Inflammatory macrophage treated with lipopolysaccharide for 1 hour (primary cell): ENCODE results near the gene CYP21A2.
"Not testable (repeated sequence)": the region's sequence is repeated elsewhere in the genome, so short reads cannot be mapped to it uniquely, and the experiment has no call there.

ENCODE experiments used
- DNase-seq, 2 donors: peaks; one replicate each; pipeline ENCODE4 v3.0.0-alpha.2; 2020 to 2022

The CYP21A2 gene

DNA sequence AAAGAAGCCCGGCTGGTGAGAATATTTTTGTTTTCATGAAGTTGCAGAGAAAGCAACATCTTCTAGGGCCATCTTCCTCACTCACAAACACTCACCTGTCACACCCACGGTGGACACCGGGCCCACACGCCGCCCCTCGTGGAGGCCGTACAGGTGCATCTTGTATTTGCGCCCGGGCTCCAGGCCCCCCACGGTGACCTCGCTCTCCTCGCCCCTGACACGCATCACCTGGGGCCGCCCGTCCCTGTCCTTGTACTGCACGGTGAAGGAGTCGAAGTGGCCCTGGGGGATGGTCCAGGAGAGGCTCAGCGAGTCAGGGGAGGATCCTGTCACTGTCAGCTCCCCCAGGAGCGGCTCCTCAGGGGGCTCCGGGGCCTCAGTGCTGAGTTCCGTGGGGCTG is 17.5 kb downstream of the CYP21A2 start:
- DNase-seq = not testable (repeated sequence)

DNA sequence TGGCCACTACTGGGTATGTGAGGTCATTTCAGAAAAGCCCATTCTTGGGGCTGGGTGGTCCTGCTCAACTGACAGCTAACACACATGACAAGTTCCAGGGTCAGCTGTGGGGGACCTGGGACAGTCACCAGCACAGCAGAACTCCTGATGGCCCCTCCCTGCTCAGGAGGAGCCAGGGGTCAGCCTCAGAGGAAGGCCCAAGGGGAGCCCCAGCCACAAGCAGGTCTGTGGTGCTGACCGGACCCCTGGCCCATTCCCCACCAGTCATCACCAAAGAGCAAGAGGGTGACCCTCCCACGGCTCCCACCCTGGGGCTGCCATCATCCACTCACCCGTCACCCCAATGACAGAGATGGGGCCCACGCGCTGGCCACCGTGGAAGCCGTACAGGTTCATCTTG is 18.0 kb downstream of the CYP21A2 start:
- DNase-seq = no peak

DNA sequence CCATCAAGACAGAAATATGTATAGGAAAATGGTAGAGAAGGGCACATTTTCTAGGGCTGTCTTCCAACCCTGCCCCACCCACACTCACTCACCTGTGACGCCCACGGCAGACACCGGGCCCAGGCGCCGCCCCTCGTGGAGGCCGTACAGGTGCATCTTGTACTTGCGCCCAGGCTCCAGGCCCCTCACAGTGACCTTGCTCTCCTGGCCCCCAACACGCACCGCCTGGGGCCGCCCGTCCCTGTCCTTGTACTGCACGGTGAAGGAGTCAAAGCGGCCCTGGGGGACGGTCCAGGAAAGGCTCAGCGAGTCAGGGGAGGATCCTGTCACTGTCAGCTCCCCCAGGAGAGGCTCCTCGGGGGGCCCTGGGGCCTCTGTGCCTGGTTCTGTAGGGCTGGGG is 19.8 kb downstream of the CYP21A2 start:
- no peak for DNase-seq

DNA sequence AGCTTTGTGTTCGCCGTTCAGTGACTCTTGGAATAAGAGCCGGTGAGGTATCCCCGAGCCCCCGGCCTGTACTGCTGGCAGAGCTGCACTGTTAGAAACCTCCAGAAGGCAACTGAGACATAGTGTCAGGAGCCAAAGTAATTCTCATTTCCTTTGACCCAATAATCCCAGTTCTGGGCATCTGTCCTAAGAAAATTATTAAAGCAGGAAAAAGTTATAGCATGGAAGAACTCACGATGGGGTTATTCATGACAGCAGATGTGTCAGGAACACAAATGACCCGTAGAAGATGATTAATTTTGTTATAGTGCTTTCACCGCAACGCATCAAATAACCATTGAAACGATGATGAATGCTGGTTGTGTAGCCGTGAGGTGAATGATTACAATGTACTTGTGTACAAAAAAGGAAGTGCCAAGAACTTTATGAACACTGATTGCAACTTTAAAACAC is 20.3 kb downstream of the CYP21A2 start:
- no peak for DNase-seq

DNA sequence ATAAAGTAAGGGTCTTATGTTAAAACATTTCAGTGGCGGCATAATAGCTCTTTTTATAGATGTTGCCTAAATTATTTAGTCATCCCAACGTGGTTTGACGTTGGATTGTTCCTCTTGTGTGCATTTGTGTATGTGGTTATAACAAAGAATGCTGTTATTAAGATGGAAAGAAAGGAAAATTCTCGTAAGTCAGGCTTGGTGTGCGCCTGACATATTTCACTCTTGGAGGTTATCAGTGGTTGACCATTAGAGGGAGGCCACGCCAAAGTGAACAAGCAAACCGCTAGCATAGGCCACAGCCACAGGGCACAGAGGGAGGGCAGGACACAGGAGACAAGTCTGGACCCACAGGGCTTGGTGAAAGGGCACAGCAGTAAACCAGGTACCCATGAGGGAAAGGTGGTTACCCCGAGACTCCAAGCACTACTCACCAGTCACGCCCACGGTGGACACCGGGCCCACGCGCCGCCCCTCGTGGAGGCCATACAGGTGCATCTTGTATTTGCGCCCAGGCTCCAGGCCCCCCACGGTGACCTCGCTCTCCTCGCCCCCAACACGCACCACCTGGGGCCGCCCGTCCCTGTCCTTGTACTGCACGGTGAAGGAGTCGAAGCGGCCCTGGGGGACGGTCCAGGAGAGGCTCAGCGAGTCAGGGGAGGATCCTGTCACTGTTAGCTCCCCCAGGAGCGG is 22.9 kb downstream of the CYP21A2 start:
- no peak for DNase-seq

DNA sequence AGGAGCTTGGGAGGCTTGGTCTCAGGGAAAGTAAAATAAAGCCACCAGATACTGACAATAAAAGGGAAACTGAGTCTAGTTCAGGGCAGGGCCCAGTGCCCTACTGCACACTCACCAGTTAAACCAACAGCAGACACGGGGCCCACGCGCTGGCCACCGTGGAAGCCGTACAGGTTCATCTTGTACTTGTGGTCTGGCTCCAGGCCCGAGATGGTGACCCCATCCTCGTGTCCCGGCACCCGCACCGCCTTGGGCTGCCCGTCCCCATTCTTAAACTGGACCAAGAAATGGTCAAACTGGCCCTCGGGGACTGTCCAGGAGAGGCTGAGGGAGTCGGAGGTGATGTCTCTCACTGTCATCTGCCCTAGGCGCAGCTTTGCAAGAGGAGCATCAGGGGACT is 26.5 kb downstream of the CYP21A2 start:
- no peak for DNase-seq

DNA sequence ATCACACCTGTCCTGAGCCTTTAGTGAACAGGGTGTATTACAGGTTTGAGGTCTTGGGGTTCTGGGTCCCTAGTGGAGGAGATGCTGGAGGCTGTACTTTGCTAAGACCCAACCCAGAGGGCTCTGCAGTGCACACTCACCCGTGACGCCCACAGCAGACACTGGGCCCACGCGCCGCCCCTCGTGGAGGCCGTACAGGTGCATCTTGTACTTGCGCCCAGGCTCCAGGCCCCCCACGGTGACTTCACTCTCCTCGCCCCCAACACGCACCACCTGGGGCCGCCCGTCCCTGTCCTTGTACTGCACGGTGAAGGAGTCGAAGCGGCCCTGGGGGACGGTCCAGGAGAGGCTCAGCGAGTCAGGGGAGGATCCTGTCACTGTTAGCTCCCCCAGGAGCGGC is 29.3 kb downstream of the CYP21A2 start:
- not testable (repeated sequence) for DNase-seq

DNA sequence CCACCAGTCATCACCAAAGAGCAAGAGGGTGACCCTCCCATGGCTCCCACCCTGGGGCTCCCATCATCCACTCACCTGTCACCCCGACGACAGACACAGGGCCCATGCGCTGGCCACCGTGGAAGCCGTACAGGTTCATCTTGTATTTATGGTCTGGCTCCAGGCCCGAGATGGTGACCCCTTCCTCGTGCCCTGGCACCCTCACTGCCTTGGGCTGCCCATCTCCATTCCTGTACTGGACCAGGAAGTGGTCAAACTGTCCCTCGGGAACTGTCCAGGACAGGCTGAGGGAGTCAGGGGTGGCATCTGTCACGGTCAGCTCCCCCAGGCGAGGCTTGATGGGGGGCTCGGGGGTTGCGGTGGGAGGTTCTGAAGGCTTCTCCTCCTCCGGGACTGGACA is 30.1 kb downstream of the CYP21A2 start:
- DNase-seq = not testable (repeated sequence)

DNA sequence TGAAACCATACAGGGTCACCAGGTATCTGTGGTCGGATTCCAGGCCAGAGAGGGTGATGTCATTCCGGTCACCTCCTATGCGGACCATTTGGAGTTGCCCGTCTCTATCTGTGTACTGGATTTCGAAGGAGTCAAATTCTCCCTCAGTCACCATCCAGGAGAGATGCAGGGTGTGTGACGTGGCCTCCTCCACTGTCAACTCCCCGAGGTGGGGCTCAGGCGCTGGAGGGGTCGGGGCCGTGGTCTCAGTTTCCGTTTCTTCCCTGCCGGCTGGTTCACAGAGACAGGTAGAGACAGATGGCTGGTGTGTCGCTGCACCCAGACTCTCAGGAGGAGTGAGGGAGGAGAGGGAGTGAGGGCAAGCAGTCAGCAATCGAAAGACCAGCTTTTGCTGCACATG is 30.7 kb downstream of the CYP21A2 start:
- DNase-seq = no peak

DNA sequence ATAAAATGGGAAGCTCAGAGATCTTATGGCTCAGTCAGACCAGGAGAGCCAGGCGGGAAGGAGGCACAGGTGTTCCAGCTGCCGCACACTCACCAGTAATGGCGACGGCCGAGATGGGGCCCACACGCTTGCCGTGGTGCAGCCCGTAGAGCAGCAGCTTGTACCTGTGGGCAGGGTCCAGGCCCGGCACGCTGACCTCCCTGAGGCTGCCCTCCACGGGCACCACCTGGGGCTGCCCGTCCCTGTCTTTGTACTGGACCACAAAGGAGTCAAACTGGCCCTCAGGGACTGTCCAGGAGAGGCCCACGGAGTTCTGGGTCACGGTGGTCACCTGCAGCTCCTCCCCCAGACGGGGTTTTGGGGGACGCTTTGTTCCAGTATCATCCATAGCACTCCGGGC is 31.2 kb downstream of the CYP21A2 start:
- no peak for DNase-seq

DNA sequence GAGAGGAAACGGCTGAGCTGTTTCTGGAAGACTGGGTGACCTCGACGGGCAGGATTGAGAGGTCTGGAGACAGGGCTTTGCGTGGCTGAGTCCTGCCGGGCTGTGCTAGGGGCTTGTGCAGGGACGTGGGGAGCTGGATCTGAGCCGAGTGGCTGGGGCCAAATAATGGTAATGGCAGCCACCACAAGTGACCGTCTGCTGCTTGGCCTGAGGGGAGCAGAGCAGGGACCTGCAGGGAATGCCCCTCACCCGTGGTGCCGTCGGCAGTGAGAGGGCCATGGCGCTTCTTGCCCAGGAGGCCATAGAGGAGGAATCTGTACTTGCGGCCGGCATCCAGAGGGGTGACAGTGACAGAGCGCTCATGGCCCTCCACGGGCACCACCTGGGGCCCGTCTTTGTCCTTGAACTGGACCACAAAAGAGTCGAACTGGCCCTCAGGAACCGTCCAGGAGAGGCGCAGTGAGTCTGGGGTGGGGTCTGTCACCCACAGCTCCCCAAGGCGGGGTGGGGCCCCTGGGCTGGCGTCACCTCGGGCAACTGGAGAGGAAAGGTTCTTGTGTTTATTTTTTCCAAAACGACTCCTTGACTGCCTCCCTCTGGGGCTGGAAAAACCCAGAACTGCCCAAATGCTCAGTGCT is 31.8 kb downstream of the CYP21A2 start:
- DNase-seq = no peak

DNA sequence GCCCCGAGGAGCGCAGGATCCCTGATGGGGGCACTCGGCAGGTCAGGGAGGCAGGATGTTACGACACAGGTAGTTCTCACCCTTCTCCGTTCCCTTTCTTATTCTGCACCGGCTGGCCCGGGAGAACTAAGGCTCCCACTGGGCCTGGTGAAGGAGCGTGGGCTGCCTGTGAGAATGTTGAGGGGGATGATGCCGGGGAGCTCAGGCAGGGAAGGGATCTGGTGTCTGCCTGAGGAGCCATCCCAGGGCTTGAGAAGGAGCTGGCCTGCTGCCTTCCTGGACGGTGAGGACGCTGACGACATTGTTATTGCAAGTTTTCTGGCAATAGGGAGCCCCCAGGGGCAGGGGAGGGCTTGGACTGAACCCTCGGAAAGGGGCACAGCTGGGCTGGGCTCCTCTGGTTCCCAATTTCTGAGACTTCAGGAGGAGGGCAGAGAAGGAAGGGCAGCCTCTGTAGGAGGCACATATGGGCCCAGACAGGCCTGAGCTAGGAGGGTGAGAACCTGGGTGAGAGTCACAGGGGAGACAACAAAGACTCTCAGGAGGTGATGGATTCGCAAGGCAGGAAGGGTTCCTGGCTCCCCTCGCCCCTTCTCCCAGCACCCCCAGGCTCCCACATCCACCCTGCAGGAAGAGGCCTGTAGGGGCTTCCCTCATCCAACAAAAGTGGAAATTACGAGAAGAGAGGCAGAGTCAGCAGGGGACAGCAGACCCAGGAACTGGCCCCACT is 32.8 kb downstream of the CYP21A2 start:
- no peak for DNase-seq

DNA sequence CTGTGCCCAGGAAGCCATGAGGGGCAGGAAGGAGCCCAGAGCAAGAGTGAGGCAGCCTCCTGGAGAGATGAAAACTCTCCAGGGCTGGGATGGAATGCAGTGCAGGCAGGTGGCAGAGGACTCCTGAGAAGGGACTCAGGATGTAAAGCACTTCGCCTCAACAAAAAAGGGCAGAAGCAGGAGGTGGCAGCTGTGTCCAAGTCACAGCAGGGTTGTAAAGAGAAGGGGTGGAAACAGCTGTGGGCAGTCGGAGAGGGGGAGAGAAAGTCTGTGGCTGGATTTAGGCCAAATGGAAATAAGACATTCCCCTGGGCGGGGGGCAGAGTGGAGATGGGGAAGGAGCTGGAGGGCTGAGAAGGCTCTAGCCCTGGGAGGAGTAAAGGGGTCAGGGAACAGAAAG is 34.9 kb downstream of the CYP21A2 start:
- DNase-seq = no peak

DNA sequence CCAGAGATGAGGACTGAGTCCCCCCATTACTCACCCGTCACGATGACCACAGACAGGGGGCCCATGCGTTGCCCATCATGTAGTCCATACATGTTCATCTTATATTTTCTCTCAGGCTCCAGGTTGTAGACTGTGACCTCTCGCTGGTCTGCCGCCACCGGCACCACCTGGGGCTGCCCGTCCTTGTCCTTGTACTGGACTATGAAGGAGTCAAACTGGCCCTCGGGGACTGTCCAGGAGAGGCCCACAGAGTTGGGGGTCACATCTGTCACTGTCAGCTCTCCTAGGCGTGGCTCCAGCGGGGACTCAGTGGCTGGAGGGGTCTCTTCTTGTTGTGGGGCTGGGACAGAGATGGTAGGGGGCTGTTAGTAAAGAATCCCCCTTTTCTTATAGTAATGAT is 35.4 kb downstream of the CYP21A2 start:
- DNase-seq = no peak

DNA sequence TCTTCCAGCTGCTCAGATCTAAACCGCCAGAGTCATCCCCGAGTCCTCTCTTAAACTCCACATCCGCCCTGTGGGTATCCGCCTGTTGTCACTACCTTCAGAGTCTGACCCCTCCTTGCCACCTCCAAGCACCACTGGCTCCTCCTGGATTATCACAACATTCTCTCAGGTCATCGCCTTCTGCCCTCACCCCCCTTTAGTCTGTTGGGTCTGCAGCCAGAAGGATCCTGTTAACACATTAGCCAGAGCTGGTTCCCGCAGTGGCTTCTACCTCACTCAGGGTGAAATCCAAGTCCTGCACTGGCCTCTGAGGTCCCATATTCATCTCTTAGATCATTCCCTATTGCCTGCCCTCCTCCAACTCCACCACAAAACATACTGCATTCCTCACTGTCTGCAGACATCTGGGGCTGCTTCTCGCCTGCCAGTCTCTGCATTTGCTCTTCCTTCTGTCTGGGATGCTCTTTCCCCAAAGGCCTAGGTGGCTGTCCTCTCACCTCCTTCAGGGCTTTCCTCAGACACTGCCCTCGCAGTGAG is 36.8 kb downstream of the CYP21A2 start:
- no peak for DNase-seq

DNA sequence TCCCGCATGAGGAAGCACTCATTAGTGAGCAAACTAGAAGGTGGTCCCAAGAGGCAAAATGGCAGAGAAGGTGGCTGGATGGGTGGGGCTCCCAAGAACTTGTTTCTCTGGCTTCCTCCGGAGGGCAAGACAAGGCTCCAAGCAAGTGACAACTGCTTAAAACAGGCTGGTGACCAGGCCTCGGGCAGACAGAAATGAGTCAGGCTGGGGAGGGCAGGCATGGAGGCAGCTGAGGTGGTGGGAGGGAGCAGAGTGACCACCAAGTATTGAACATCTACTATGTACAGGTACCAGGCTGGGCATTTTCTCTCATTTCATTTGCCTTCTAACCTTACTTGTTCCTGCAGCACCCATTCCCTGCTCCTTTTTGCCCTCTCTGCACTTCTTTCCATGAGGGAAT is 37.6 kb downstream of the CYP21A2 start:
- DNase-seq = no peak

DNA sequence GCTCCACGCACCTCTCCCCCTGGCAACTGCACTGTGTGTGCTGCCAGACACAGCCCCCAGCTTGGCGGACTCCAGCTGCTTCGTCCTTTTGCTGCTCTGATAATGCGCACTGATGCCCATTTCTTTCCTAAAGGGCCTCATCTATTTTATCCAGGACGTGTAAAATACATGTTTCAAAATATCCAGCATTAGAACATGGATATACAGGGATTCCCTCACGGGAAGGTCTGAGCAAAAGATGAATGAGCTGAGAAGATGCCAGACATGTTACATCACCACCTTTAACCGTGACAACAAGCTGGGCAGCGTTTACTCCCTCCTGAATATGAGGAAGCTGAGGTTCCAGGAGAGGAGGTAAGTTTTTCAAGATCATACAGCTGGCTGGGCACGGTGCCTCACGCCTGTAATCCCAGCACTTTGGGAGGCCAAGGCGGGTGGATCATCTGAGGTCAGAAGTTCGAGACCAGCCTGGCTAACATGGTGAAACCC is 38.1 kb downstream of the CYP21A2 start:
- no peak for DNase-seq

DNA sequence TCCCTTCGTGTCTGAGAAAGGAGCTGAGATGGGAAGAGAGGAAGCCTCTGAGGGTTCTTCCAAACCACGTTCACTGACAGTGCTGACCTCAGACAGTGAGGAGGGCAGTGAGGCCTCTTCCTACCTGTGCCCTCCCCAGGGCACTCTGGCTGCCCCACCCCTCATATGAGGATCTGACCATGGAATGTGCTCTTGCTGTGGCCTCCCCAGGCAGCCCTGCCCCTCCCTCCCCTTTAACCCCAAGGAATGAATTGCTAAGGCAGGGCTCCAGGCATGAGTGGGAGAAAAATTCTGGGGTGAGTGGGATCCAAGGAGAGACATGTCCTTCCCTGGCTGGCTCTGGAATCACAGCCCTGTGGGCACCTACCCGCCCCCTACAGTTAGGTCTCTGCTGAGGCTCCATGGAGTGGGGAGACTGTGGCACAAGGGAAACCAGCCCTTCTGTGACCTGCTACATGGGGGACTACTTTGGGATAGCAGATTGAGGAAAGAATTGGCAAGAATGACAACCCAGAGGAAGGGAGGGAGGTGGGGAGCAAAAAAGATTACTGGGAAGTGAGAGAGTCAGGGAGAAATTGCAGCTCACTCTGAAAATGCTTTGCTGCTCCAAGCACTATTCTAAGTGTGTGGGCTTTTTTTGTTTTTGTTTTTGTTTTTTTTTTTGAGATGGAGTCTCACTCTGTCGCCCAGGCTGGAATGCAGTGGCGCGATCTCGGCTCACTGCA is 41.5 kb downstream of the CYP21A2 start:
- DNase-seq = no peak

DNA sequence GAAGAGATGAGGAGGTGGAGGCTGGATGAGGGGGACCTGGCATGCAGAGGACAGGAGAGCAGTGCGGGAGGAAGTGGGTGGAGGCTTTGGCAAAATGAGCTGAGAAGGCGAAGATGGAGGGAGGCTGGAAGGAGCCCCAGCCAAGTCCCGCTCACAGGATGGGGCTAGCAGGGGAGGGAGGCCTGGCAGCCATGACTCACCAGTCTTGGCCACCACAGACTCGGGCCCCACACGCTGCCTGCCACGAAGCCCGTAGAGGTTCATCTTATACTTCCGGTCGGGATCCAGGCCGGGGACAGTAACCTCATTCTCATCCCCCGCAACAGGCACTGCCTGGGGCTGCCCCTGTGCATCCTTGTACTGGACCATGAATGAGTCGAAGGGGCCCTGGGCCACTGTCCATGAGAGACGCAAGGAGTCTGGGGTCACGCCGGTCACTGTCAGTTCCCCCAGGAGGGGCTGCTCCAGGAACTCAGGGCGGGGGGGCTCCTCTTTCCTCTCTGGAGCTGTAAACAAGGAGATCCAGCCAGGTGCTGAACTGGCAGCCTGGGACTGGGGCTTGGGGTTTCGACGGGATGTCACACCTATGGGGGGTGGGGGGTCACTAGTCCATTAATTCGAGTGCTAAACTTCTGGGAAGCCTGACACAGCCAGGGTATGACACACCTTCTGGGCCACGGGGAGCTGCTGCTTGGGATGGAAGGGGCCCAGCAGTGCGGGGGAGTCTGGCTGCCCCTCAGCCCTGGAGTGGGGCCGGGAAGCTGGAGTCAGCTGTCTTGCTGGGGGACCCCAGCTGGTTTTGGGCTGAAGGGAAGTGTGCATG is 43.2 kb downstream of the CYP21A2 start:
- DNase-seq = no peak

DNA sequence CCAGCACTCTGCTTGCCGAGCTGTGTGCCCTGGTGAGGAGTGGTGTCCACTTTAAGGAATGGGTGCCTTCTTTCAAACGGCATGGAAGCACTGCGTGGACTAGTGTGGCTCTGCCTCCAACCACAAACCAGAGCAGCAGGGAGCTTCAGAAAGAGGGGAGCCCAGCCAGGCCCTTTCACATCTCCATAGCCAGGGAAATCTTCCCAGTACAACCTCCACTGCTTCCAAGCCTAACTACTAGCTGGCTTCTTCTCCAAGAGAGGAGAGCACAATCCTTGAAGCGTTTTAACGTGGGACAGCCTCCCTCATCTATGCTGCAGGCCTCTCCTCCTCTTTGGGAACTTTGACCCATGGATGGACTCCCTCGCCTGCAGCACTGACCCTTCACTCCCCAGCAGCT is 44.3 kb downstream of the CYP21A2 start:
- no peak for DNase-seq

DNA sequence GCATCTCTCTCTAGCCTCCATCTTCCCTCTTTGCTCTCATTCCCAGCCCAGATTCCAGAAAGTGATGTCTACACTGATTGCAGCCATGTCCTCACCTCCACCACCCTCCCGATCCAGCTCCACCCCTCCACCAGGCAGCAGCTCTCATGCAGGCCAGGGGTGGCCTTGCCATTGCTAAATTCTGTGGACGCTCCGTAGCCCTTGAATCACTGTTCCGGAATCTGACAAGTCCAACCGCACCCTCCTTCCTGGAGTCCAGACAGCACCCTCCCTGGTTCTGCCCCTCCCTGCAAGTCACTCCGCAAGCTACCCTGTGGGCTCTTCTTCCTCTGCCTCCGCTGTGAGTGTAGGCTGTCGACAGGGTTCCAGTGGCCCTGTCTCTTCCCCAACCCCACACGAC is 44.7 kb downstream of the CYP21A2 start:
- DNase-seq = no peak
